ENCODE measurements around the gene DHX57.
"Not testable (repeated sequence)": the region's sequence is repeated elsewhere in the genome, so short reads cannot be mapped to it uniquely, and the experiment has no call there.

Gene DHX57

GRCh38 chr2:38806015-38806732 is 69.6 kb downstream of the DHX57 start:
- Histone ChIP-seq H3K79me2 (ENCODE audit: control insufficient read depth, low read length) (no peaks in the 10 kb centered on the region), H3K4me1 (ENCODE audit: control insufficient read depth, low read length) (peaks cover 18% of the 10 kb centered on the region), H3K27me3 (ENCODE audit: control insufficient read depth, low read length) (no peaks in the 10 kb centered on the region), H3K4me2 (ENCODE audit: low read length) (peak overlapping the region; percentile 59), H3K36me3 (ENCODE audit: control insufficient read depth, low read length) (no peaks in the 10 kb centered on the region; the same call in 1 of the 2 replicates), H3K9me2 (replicated peaks; ENCODE audit: control insufficient read depth, low read length) (no peaks in the 10 kb centered on the region), H3F3A (ENCODE audit: control insufficient read depth, insufficient read depth) (no peaks in the 10 kb centered on the region), H3K27ac (ENCODE audit: low read depth, low read length) (no peak overlapping the region), H4K20me1 (ENCODE audit: control insufficient read depth, insufficient read depth, low read depth, low read length) (no peaks in the 10 kb centered on the region), H3K4me3 (ENCODE audit: low read length) (peak overlapping the region; percentile 53), H3K9me3 (ENCODE audit: control insufficient read depth, insufficient read depth, low read length) (no peaks in the 10 kb centered on the region)
- TF ChIP-seq EZH2phosphoT487 (IDR thresholded peaks at IDR 0.05; ENCODE audit: borderline replicate concordance, low read length): no peak
- no peak for TF ChIP-seq CTCF (IDR thresholded peaks at IDR 0.05; ENCODE audit: low read depth, low read length, poor library complexity, severe bottlenecking)

- TF ChIP-seq CTCF (IDR thresholded peaks at IDR 0.05; ENCODE audit: low read depth, low read length, poor library complexity, severe bottlenecking): no peak
- no peak for TF ChIP-seq EZH2phosphoT487 (IDR thresholded peaks at IDR 0.05; ENCODE audit: borderline replicate concordance, low read length)
- H3K27me3 ChIP-seq (ENCODE audit: control insufficient read depth, low read length): no peaks in the 10 kb centered on the region
- H3K27ac ChIP-seq (ENCODE audit: low read depth, low read length): no peak overlapping the region
- no peaks in the 10 kb centered on the region for H3F3A ChIP-seq (ENCODE audit: control insufficient read depth, insufficient read depth)
- H3K79me2 ChIP-seq (ENCODE audit: control insufficient read depth, low read length): no peaks in the 10 kb centered on the region
- no peaks in the 10 kb centered on the region for H3K4me1 ChIP-seq (ENCODE audit: control insufficient read depth, low read length)
- H3K9me3 ChIP-seq (ENCODE audit: control insufficient read depth, insufficient read depth, low read length): no peaks in the 10 kb centered on the region
- H4K20me1 ChIP-seq (ENCODE audit: control insufficient read depth, insufficient read depth, low read depth, low read length): no peaks in the 10 kb centered on the region
- H3K36me3 ChIP-seq (ENCODE audit: control insufficient read depth, low read length): no peaks in the 10 kb centered on the region
- H3K9me2 ChIP-seq (replicated peaks; ENCODE audit: control insufficient read depth, low read length): no peaks in the 10 kb centered on the region
- H3K4me3 ChIP-seq (ENCODE audit: low read length): no peak overlapping the region
- no peak overlapping the region for H3K4me2 ChIP-seq (ENCODE audit: low read length)
Measured at GRCh38 chr2:38797953-38798352, 77.8 kb downstream of the DHX57 start.

- no peaks in the 10 kb centered on the region for H4K20me1 ChIP-seq (ENCODE audit: control insufficient read depth, insufficient read depth, low read depth, low read length)
- no peak overlapping the region for H3K4me3 ChIP-seq (ENCODE audit: low read length)
- H3K36me3 ChIP-seq (ENCODE audit: control insufficient read depth, low read length): no peaks in the 10 kb centered on the region
- H3F3A ChIP-seq (ENCODE audit: control insufficient read depth, insufficient read depth): no peaks in the 10 kb centered on the region
- no peaks in the 10 kb centered on the region for H3K27me3 ChIP-seq (ENCODE audit: control insufficient read depth, low read length)
- H3K27ac ChIP-seq (ENCODE audit: low read depth, low read length): no peak overlapping the region
- H3K9me3 ChIP-seq (ENCODE audit: control insufficient read depth, insufficient read depth, low read length): no peaks in the 10 kb centered on the region
- no peaks in the 10 kb centered on the region for H3K9me2 ChIP-seq (replicated peaks; ENCODE audit: control insufficient read depth, low read length)
- no peaks in the 10 kb centered on the region for H3K4me1 ChIP-seq (ENCODE audit: control insufficient read depth, low read length)
- TF ChIP-seq EZH2phosphoT487 (IDR thresholded peaks at IDR 0.05; ENCODE audit: borderline replicate concordance, low read length) (no peak), CTCF (IDR thresholded peaks at IDR 0.05; ENCODE audit: low read depth, low read length, poor library complexity, severe bottlenecking) (no peak)
- H3K4me2 ChIP-seq (ENCODE audit: low read length): no peak overlapping the region
- H3K79me2 ChIP-seq (ENCODE audit: control insufficient read depth, low read length): no peaks in the 10 kb centered on the region
Measured at GRCh38 chr2:38797250-38797676, 78.5 kb downstream of the DHX57 start.

- H3F3A ChIP-seq (ENCODE audit: control insufficient read depth, insufficient read depth); H3K4me3 ChIP-seq (ENCODE audit: low read length); H3K9me2 ChIP-seq (replicated peaks; ENCODE audit: control insufficient read depth, low read length); H3K4me2 ChIP-seq (ENCODE audit: low read length); H3K36me3 ChIP-seq (ENCODE audit: control insufficient read depth, low read length); H3K27ac ChIP-seq (ENCODE audit: low read depth, low read length); H4K20me1 ChIP-seq (ENCODE audit: control insufficient read depth, insufficient read depth, low read depth, low read length); H3K79me2 ChIP-seq (ENCODE audit: control insufficient read depth, low read length); H3K27me3 ChIP-seq (ENCODE audit: control insufficient read depth, low read length); H3K9me3 ChIP-seq (ENCODE audit: control insufficient read depth, insufficient read depth, low read length); H3K4me1 ChIP-seq (ENCODE audit: control insufficient read depth, low read length): not testable (repeated sequence)
Measured at GRCh38 chr2:38795016-38795415, 80.7 kb downstream of the DHX57 start.
